ENCODE measurements around the gene DIPK1A. TPM values are rescaled to one million over a fixed set of nuclear protein-coding genes. Genes with fewer than 3 reads are reported as not detected.

DIPK1A gene
- total RNA-seq, 1 donor: 29.0 TPM

- no peak overlapping the region for H3K4me3 ChIP-seq (ENCODE audit: insufficient read depth, low read length)
- no peak for TF ChIP-seq CTCF (IDR thresholded peaks at IDR 0.05; ENCODE audit: extremely low read depth, low read depth, low read length)
- DNase-seq (ENCODE audit: insufficient read length, low spot score, missing footprints): no peak
- H3K4me1 ChIP-seq (ENCODE audit: insufficient read depth, low read length): peaks cover 26% of the 10 kb centered on the region
- no peaks in the 10 kb centered on the region for H3K9me3 ChIP-seq (ENCODE audit: low read depth, low read length)
- peak overlapping the region; percentile 62 for H3K27ac ChIP-seq (ENCODE audit: low read depth, low read length)
- H3K79me2 ChIP-seq (ENCODE audit: insufficient read depth, low read length): no peaks in the 10 kb centered on the region
- H2AFZ ChIP-seq (ENCODE audit: low read length): no peak overlapping the region
- H3K27me3 ChIP-seq (ENCODE audit: insufficient read depth, low read length): no peaks in the 10 kb centered on the region
- no peaks in the 10 kb centered on the region for H4K20me1 ChIP-seq (ENCODE audit: insufficient read depth, low read length)
- H3K36me3 ChIP-seq (ENCODE audit: insufficient read depth, low read length): no peaks in the 10 kb centered on the region
- no peak overlapping the region for H3K4me2 ChIP-seq (ENCODE audit: insufficient read depth, low read length)
Measured at GRCh38 chr1:92907949-92908684, 53.1 kb downstream of the DIPK1A start.

GRCh38 chr1:92903765-92904164 lies 57.5 kb downstream of the DIPK1A start:
- Histone ChIP-seq H3K27ac (ENCODE audit: low read depth, low read length) (no peak overlapping the region), H3K9me3 (ENCODE audit: low read depth, low read length) (no peaks in the 10 kb centered on the region), H3K27me3 (ENCODE audit: insufficient read depth, low read length) (no peaks in the 10 kb centered on the region), H3K4me2 (ENCODE audit: insufficient read depth, low read length) (no peak overlapping the region), H3K79me2 (ENCODE audit: insufficient read depth, low read length) (no peaks in the 10 kb centered on the region), H3K4me1 (ENCODE audit: insufficient read depth, low read length) (peaks cover 10% of the 10 kb centered on the region), H3K4me3 (ENCODE audit: insufficient read depth, low read length) (no peak overlapping the region), H3K36me3 (ENCODE audit: insufficient read depth, low read length) (no peaks in the 10 kb centered on the region), H2AFZ (ENCODE audit: low read length) (no peak overlapping the region), H4K20me1 (ENCODE audit: insufficient read depth, low read length) (no peaks in the 10 kb centered on the region)
- no peak for DNase-seq (ENCODE audit: insufficient read length, low spot score, missing footprints)
- TF ChIP-seq CTCF (IDR thresholded peaks at IDR 0.05; ENCODE audit: extremely low read depth, low read depth, low read length): no peak

GRCh38 chr1:92902406-92902744 lies 58.9 kb downstream of the DIPK1A start:
- Histone ChIP-seq H3K27ac (ENCODE audit: low read depth, low read length) (no peak overlapping the region), H3K9me3 (ENCODE audit: low read depth, low read length) (no peaks in the 10 kb centered on the region), H3K4me2 (ENCODE audit: insufficient read depth, low read length) (no peak overlapping the region), H3K79me2 (ENCODE audit: insufficient read depth, low read length) (no peaks in the 10 kb centered on the region), H3K4me1 (ENCODE audit: insufficient read depth, low read length) (no peaks in the 10 kb centered on the region), H2AFZ (ENCODE audit: low read length) (no peak overlapping the region), H3K36me3 (ENCODE audit: insufficient read depth, low read length) (no peaks in the 10 kb centered on the region), H3K27me3 (ENCODE audit: insufficient read depth, low read length) (no peaks in the 10 kb centered on the region), H3K4me3 (ENCODE audit: insufficient read depth, low read length) (no peak overlapping the region), H4K20me1 (ENCODE audit: insufficient read depth, low read length) (no peaks in the 10 kb centered on the region)
- DNase-seq (ENCODE audit: insufficient read length, low spot score, missing footprints): no peak
- TF ChIP-seq CTCF (IDR thresholded peaks at IDR 0.05; ENCODE audit: extremely low read depth, low read depth, low read length): no peak

- Histone ChIP-seq H3K4me3 (ENCODE audit: insufficient read depth, low read length) (no peak overlapping the region), H3K79me2 (ENCODE audit: insufficient read depth, low read length) (no peaks in the 10 kb centered on the region), H3K27ac (ENCODE audit: low read depth, low read length) (no peak overlapping the region), H3K4me1 (ENCODE audit: insufficient read depth, low read length) (no peaks in the 10 kb centered on the region), H3K9me3 (ENCODE audit: low read depth, low read length) (no peaks in the 10 kb centered on the region), H3K36me3 (ENCODE audit: insufficient read depth, low read length) (no peaks in the 10 kb centered on the region), H2AFZ (ENCODE audit: low read length) (no peak overlapping the region), H3K27me3 (ENCODE audit: insufficient read depth, low read length) (no peaks in the 10 kb centered on the region), H4K20me1 (ENCODE audit: insufficient read depth, low read length) (no peaks in the 10 kb centered on the region), H3K4me2 (ENCODE audit: insufficient read depth, low read length) (no peak overlapping the region)
- no peak for TF ChIP-seq CTCF (IDR thresholded peaks at IDR 0.05; ENCODE audit: extremely low read depth, low read depth, low read length)
- no peak for DNase-seq (ENCODE audit: insufficient read length, low spot score, missing footprints)
Measured at GRCh38 chr1:92901699-92902405, 59.4 kb downstream of the DIPK1A start.
